IMR-90 (cell line): ENCODE results near the gene ZNF835. TPM values are rescaled to one million over a fixed set of nuclear protein-coding genes. Genes with fewer than 3 reads are reported as not detected.
A peak's percentile ranks its signal among the peaks of the same experiment; 100 is the strongest.

ENCODE experiments used
- ATAC-seq: fragments of 200-7000 bp; cut with Tn5 transposase; 2 replicates; pipeline ENCODE4 v1.9.1; 2020; ENCODE audit warnings: low read depth, mild to moderate bottlenecking, moderate library complexity
- BruUV-seq: library from RNA; stranded (reverse); fragments of 400-500 nt; replicated peaks from 2 replicates; lab custom pipeline; 2021; lab: Mats Ljungman, UMichigan
- CTCF ChIA-PET: fragments of 300-600 bp; formaldehyde crosslinking; extraction: SDS; loops from one replicate; lab custom pipeline; 2021; ENCODE audit warnings: antibody characterized with exemption; lab: Yijun Ruan, JAX
- POLR2A ChIA-PET: fragments of 300-600 bp; sonication (Branson Sonifier 250); formaldehyde crosslinking; loops from one replicate; lab custom pipeline; 2022; ENCODE audit warnings: antibody characterized with exemption; ENCODE audit not compliant: unreplicated experiment; lab: Charles Lee
- DNase-seq: peaks from one replicate; pipeline ENCODE4 v3.0.0; 2013
- H2AFZ ChIP-seq: replicated peaks from 2 replicates; pipeline ENCODE3; 2013; ENCODE audit warnings: low read length, mild to moderate bottlenecking; ENCODE audit not compliant: poor library complexity
- H2AK5ac ChIP-seq: 2 replicates; pipeline ENCODE4 v1.6.1; 2013; ENCODE audit warnings: low read depth, low read length, inconsistent platforms
- H2AK9ac ChIP-seq: replicated peaks from 2 replicates; pipeline ENCODE3; 2013; ENCODE audit warnings: mild to moderate bottlenecking, low read depth, low read length, moderate library complexity; ENCODE audit not compliant: poor library complexity
- H2BK120ac ChIP-seq: 2 replicates; pipeline ENCODE4 v1.6.1; 2013; ENCODE audit warnings: low read depth, low read length, inconsistent platforms
- H2BK15ac ChIP-seq: 3 replicates; pipeline ENCODE4 v1.6.1; 2013; ENCODE audit warnings: low read depth, low read length, inconsistent platforms
- H2BK20ac ChIP-seq: 2 replicates; pipeline ENCODE4 v1.6.1; 2013; ENCODE audit warnings: low read depth, mild to moderate bottlenecking, inconsistent platforms, low read length, moderate library complexity
- H2BK5ac ChIP-seq: 2 replicates; pipeline ENCODE4 v1.6.1; 2013; ENCODE audit warnings: mild to moderate bottlenecking, low read depth, low read length, inconsistent platforms; ENCODE audit not compliant: poor library complexity, severe bottlenecking
- H3K14ac ChIP-seq: replicated peaks from 2 replicates; pipeline ENCODE4 v1.6.1; 2013; ENCODE audit warnings: low read depth, low read length, inconsistent platforms
- H3K18ac ChIP-seq: 2 replicates; pipeline ENCODE4 v1.6.1; 2013; ENCODE audit warnings: low read depth, low read length, control low read depth
- H3K23ac ChIP-seq: 2 replicates; pipeline ENCODE4 v1.6.1; 2013; ENCODE audit warnings: low read depth, low read length, inconsistent platforms
- H3K27ac ChIP-seq: 2 replicates; pipeline ENCODE4 v1.5.1; 2013; ENCODE audit warnings: mild to moderate bottlenecking, control low read depth, low read length; ENCODE audit not compliant: insufficient read depth
- H3K27me3 ChIP-seq: 2 replicates; pipeline ENCODE4 v1.6.1; 2013; ENCODE audit warnings: low read length; ENCODE audit not compliant: control insufficient read depth, insufficient read depth
- H3K36me3 ChIP-seq: 2 replicates; pipeline ENCODE4 v1.6.1; 2013; ENCODE audit warnings: low read length, mixed read lengths; ENCODE audit not compliant: control insufficient read depth, insufficient read depth
- H3K4ac ChIP-seq: 2 replicates; pipeline ENCODE4 v1.6.1; 2013; ENCODE audit warnings: low read depth, low read length, inconsistent platforms
- H3K4me1 ChIP-seq: 2 replicates; pipeline ENCODE4 v1.6.1; 2013; ENCODE audit warnings: low read length, mixed read lengths; ENCODE audit not compliant: control insufficient read depth, insufficient read depth
- H3K4me2 ChIP-seq: 2 replicates; pipeline ENCODE4 v1.6.1; 2013; ENCODE audit warnings: low read depth, mild to moderate bottlenecking, control low read depth, low read length, moderate library complexity
- H3K4me3 ChIP-seq: 2 replicates; pipeline ENCODE4 v1.5.1; 2013; ENCODE audit warnings: low read depth, mild to moderate bottlenecking, control low read depth, low read length, moderate library complexity; ENCODE audit not compliant: insufficient read depth
- H3K56ac ChIP-seq: 2 replicates; pipeline ENCODE4 v1.6.1; 2013; ENCODE audit warnings: low read length, inconsistent platforms; ENCODE audit not compliant: insufficient read depth; ENCODE audit errors: extremely low read depth
- H3K79me1 ChIP-seq, 2 experiments: 2 replicates each; pipeline ENCODE4 v1.6.1; 2013; ENCODE audit warnings: low read length in 2 of 2, inconsistent platforms in 1 of 2, low read depth in 1 of 2
- H3K9ac ChIP-seq: 2 replicates; pipeline ENCODE4 v1.6.1; 2013; ENCODE audit warnings: low read depth, low read length, control low read depth
- H3K9me1 ChIP-seq: 2 replicates; pipeline ENCODE4 v1.6.1; 2013; ENCODE audit warnings: low read length, inconsistent platforms; ENCODE audit not compliant: insufficient read depth
- H3K9me3 ChIP-seq: 2 replicates; pipeline ENCODE4 v1.6.1; 2013; ENCODE audit warnings: low read length; ENCODE audit not compliant: control insufficient read depth, insufficient read depth
- H4K20me1 ChIP-seq: 2 replicates; pipeline ENCODE4 v1.6.1; 2013; ENCODE audit warnings: low read length, inconsistent platforms; ENCODE audit not compliant: insufficient read depth
- H4K5ac ChIP-seq: 2 replicates; pipeline ENCODE4 v1.6.1; 2013; ENCODE audit warnings: mild to moderate bottlenecking, low read depth, low read length, control low read depth
- H4K8ac ChIP-seq, 2 experiments: 2 replicates each; pipeline ENCODE4 v1.6.1; 2013; ENCODE audit warnings: low read depth in 2 of 2, low read length in 2 of 2, control low read depth in 1 of 2, inconsistent platforms in 1 of 2
- H4K91ac ChIP-seq: 2 replicates; pipeline ENCODE4 v1.6.1; 2013; ENCODE audit warnings: low read depth, low read length, inconsistent platforms; ENCODE audit not compliant: insufficient read depth
- BHLHE40 ChIP-seq: fragments of 150-350 bp; IDR thresholded peaks from 2 replicates; pipeline ENCODE4 v1.6.1; 2016; ENCODE audit warnings: mild to moderate bottlenecking, low read depth, low read length
- CEBPB ChIP-seq: IDR thresholded peaks from 2 replicates; pipeline ENCODE4 v1.6.1; 2012; ENCODE audit warnings: low read depth, low read length, improper control_type of control experiment
- CHD1 ChIP-seq: IDR thresholded peaks from 2 replicates; pipeline ENCODE4 v1.6.1; 2012; ENCODE audit warnings: low read depth, low read length, improper control_type of control experiment
- FOS ChIP-seq: fragments of 150-350 bp; IDR thresholded peaks from 2 replicates; pipeline ENCODE4 v1.6.1; 2016; ENCODE audit warnings: low read depth, low read length
- MAFK ChIP-seq: IDR thresholded peaks from 2 replicates; pipeline ENCODE4 v1.6.1; 2012; ENCODE audit warnings: low read depth, low read length, improper control_type of control experiment
- MAZ ChIP-seq: IDR thresholded peaks from 2 replicates; pipeline ENCODE4 v1.6.1; 2012; ENCODE audit warnings: low read depth, mild to moderate bottlenecking, low read length, improper control_type of control experiment, moderate library complexity, borderline replicate concordance
- MXI1 ChIP-seq: IDR thresholded peaks from 2 replicates; pipeline ENCODE4 v1.6.1; 2012; ENCODE audit warnings: low read depth, mild to moderate bottlenecking, low read length, moderate library complexity, borderline replicate concordance
- NFE2L2 ChIP-seq: fragments of 150-350 bp; IDR thresholded peaks from 2 replicates; pipeline ENCODE4 v1.6.1; 2016; ENCODE audit warnings: low read depth, mild to moderate bottlenecking, low read length
- POLR2A ChIP-seq: IDR thresholded peaks from 2 replicates; pipeline ENCODE4 v1.6.1; 2012; ENCODE audit warnings: mild to moderate bottlenecking, low read depth, low read length
- RAD21 ChIP-seq: IDR thresholded peaks from 2 replicates; pipeline ENCODE4 v1.6.1; 2012; ENCODE audit warnings: low read length, improper control_type of control experiment
- RCOR1 ChIP-seq: IDR thresholded peaks from 2 replicates; pipeline ENCODE4 v1.6.1; 2012; ENCODE audit warnings: mild to moderate bottlenecking, low read length, improper control_type of control experiment; ENCODE audit not compliant: insufficient replicate concordance
- RFX5 ChIP-seq: IDR thresholded peaks from 2 replicates; pipeline ENCODE4 v1.8.0; 2012; ENCODE audit warnings: low read depth, mild to moderate bottlenecking, low read length, moderate library complexity
- SMC3 ChIP-seq: fragments of 150-350 bp; IDR thresholded peaks from 2 replicates; pipeline ENCODE4 v1.6.1; 2016; ENCODE audit warnings: low read depth, mild to moderate bottlenecking, antibody characterized with exemption, low read length, moderate library complexity
- WGBS, 2 experiments: methylation state at CpG; one replicate each; pipeline versions ENCODE4 v1.1.5 to v1.1.7; 2013; ENCODE audit warnings: missing lambda C conversion rate in 2 of 2; ENCODE audit not compliant: insufficient read length in 1 of 2; ENCODE audit errors: extremely low coverage in 2 of 2; 5-methylcytosine and 5-hydroxymethylcytosine counted together
- dilution Hi-C: fragments of 300-500 bp; cut with HindIII; formaldehyde crosslinking; loops from one replicate; pipeline ENCODE4 v1.14.3; 2018; ENCODE audit warnings: low sequenced_read_pairs; ENCODE audit not compliant: unreplicated experiment
- in situ Hi-C: fragments of 300-500 bp; cut with MboI; formaldehyde crosslinking; loops from 3 replicates; pipeline ENCODE4 v1.14.3; 2019; ENCODE audit warnings: low sequenced_read_pairs, inconsistent platforms, mixed read lengths
- intact Hi-C: fragments of 100-400 bp; cut with micrococcal nuclease; formaldehyde crosslinking; loops from 2 replicates; pipeline ENCODE4 v1.10.0; 2022
- polyA plus RNA-seq, 3 experiments: library from polyadenylated mRNA; depleted of rRNA; stranded (reverse); fragments of >200 nt; gene quantifications; 2 replicates each; pipeline ENCODE4 v1.2.3, GENCODE V29; 2012; ENCODE audit warnings: low replicate concordance in 1 of 3
- total RNA-seq: library from RNA; depleted of rRNA; stranded (reverse); fragments of >200 nt; gene quantifications from 2 replicates; pipeline ENCODE4 v1.2.3, GENCODE V29; 2012
- TF ChIP-seq, protein P1 (sequence below): fragments of 150-350 bp; IDR thresholded peaks from 2 replicates; pipeline ENCODE4 v1.6.1; 2016; ENCODE audit warnings: low read depth, mild to moderate bottlenecking, low read length, moderate library complexity, borderline replicate concordance
- TF ChIP-seq, protein P2 (sequence below): conservative IDR thresholded peaks from 2 replicates; pipeline ENCODE4 v1.5.1; 2012; ENCODE audit warnings: mild to moderate bottlenecking, low read depth, low read length, improper control_type of control experiment
- TF ChIP-seq, protein P3 (sequence below): fragments of 150-350 bp; IDR thresholded peaks from 2 replicates; pipeline ENCODE4 v1.6.1; 2017; ENCODE audit warnings: mild to moderate bottlenecking, antibody characterized with exemption, low read length, low read depth

Gene ZNF835
- total and polyA plus RNA-seq, 2 of the 4 experiments (the other 2 are of a cell fraction), result not detected

DNA sequence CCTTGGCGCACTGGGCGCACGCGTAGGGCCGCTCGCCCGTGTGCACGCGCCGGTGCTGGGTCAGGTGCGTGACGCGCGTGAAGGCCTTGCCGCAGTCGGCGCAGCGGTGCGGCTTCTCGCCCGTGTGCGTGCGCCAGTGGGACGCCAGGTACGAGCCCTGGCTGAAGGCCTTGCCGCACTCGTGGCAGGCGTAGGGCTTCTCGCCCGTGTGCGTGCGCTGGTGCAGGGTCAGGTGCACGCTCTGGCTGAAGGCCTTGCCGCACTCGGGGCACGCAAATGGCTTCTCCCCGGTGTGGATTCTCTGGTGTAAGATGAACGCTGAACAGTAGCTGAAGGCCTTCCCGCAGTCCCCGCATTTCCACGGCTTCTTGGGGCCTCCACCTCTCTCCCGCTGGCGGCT, 7.0 kb downstream of the ZNF835 start:
- TF ChIP-seq FOS (no peak), MXI1 (no peak), RCOR1 (no peak), CEBPB (no peak), POLR2A (no peak), CHD1 (no peak), BHLHE40 (no peak), RFX5 (no peak), MAFK (no peak), SMC3 (no peak), NFE2L2 (no peak), RAD21 (no peak), MAZ (no peak)
- TF ChIP-seq, protein P1, sequence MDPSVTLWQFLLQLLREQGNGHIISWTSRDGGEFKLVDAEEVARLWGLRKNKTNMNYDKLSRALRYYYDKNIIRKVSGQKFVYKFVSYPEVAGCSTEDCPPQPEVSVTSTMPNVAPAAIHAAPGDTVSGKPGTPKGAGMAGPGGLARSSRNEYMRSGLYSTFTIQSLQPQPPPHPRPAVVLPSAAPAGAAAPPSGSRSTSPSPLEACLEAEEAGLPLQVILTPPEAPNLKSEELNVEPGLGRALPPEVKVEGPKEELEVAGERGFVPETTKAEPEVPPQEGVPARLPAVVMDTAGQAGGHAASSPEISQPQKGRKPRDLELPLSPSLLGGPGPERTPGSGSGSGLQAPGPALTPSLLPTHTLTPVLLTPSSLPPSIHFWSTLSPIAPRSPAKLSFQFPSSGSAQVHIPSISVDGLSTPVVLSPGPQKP, result no peak
- TF ChIP-seq, protein P2, sequence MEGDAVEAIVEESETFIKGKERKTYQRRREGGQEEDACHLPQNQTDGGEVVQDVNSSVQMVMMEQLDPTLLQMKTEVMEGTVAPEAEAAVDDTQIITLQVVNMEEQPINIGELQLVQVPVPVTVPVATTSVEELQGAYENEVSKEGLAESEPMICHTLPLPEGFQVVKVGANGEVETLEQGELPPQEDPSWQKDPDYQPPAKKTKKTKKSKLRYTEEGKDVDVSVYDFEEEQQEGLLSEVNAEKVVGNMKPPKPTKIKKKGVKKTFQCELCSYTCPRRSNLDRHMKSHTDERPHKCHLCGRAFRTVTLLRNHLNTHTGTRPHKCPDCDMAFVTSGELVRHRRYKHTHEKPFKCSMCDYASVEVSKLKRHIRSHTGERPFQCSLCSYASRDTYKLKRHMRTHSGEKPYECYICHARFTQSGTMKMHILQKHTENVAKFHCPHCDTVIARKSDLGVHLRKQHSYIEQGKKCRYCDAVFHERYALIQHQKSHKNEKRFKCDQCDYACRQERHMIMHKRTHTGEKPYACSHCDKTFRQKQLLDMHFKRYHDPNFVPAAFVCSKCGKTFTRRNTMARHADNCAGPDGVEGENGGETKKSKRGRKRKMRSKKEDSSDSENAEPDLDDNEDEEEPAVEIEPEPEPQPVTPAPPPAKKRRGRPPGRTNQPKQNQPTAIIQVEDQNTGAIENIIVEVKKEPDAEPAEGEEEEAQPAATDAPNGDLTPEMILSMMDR, result no peak
- TF ChIP-seq, protein P3, sequence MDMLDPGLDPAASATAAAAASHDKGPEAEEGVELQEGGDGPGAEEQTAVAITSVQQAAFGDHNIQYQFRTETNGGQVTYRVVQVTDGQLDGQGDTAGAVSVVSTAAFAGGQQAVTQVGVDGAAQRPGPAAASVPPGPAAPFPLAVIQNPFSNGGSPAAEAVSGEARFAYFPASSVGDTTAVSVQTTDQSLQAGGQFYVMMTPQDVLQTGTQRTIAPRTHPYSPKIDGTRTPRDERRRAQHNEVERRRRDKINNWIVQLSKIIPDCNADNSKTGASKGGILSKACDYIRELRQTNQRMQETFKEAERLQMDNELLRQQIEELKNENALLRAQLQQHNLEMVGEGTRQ, result no peak
- Histone ChIP-seq H3K79me1 (no peaks in the 10 kb centered on the region), H3K27me3 (no peaks in the 10 kb centered on the region), H2BK120ac (no peak overlapping the region), H2AK5ac (no peak overlapping the region), H3K4me3 (no peak overlapping the region), H2BK5ac (no peak overlapping the region), H3K27ac (no peak overlapping the region), H3K56ac (no peak overlapping the region), H3K4ac (no peak overlapping the region), H2AFZ (peak overlapping the region; percentile 43), H4K8ac (no peak overlapping the region), H3K9ac (no peak overlapping the region), H3K9me3 (peaks cover 60% of the 10 kb centered on the region), H3K9me1 (no peaks in the 10 kb centered on the region), H4K20me1 (no peaks in the 10 kb centered on the region), H3K14ac (no peak overlapping the region), H3K4me2 (no peak overlapping the region), H2AK9ac (no peak overlapping the region), H4K5ac (no peak overlapping the region), H3K18ac (no peak overlapping the region), H2BK20ac (no peak overlapping the region), H4K91ac (no peak overlapping the region), H3K23ac (no peak overlapping the region), H3K4me1 (no peaks in the 10 kb centered on the region), H3K36me3 (no peaks in the 10 kb centered on the region), H2BK15ac (no peak overlapping the region)
- ATAC-seq (no peak), DNase-seq (no peak)
- ChIA-PET CTCF (no interaction called here), POLR2A (no interaction called here)
- 62% methylated on average over 37 of the region's 43 CpGs; no CpG with 5 or more reads in 1 of the 2 experiments for WGBS, 2 experiments
- dilution Hi-C loops, result no loop called here
- in situ Hi-C loops, result no loop called here
- intact Hi-C loops, result no loop called here
- no TSS peak for BruUV-seq
